AG04450 (cell line): ENCODE results near the gene BABAM2. TPM values are rescaled to one million over a fixed set of nuclear protein-coding genes. Genes with fewer than 3 reads are reported as not detected.

Source experiments
- CTCF ChIA-PET: fragments of 300-600, 350-600 bp; formaldehyde crosslinking; extraction: SDS; loops from one replicate; lab custom pipeline; 2022; ENCODE audit warnings: antibody characterized with exemption, inconsistent platforms; lab: Charles Lee
- POLR2A ChIA-PET: fragments of 350-600 bp; formaldehyde crosslinking; extraction: SDS; loops from one replicate; lab custom pipeline; 2021; ENCODE audit warnings: antibody characterized with exemption, inconsistent platforms; lab: Yijun Ruan, JAX
- DNase-seq: peaks from one replicate; pipeline ENCODE4 v3.0.0-alpha.2; 2011; ENCODE audit warnings: low read depth, low spot score
- H3K27ac ChIP-seq: one replicate; pipeline ENCODE4 v1.5.1; 2012; ENCODE audit warnings: low read depth, low read length, control low read depth
- H3K27me3 ChIP-seq: one replicate; pipeline ENCODE4 v1.6.0; 2012; ENCODE audit warnings: low read length; ENCODE audit not compliant: control insufficient read depth, insufficient read depth
- H3K4me3 ChIP-seq: 2 replicates; pipeline ENCODE4 v1.5.1; 2011; ENCODE audit warnings: mild to moderate bottlenecking, low read depth, low read length, control low read depth
- H3K9me3 ChIP-seq: 2 replicates; pipeline ENCODE4 v1.5.1; 2012; ENCODE audit warnings: low read length; ENCODE audit not compliant: control insufficient read depth, insufficient read depth
- CTCF ChIP-seq: IDR thresholded peaks from 2 replicates; pipeline ENCODE4 v1.5.1; 2011; ENCODE audit warnings: low read depth, low read length, control low read depth, inconsistent platforms
- polyA plus RNA-seq: library from polyadenylated mRNA; depleted of rRNA; stranded (reverse); fragments of >200 nt; gene quantifications from 2 replicates; pipeline ENCODE4 v1.2.3, GENCODE V29; 2011

The BABAM2 gene
- polyA plus RNA-seq, 1 experiment: 44.5 TPM

DNA sequence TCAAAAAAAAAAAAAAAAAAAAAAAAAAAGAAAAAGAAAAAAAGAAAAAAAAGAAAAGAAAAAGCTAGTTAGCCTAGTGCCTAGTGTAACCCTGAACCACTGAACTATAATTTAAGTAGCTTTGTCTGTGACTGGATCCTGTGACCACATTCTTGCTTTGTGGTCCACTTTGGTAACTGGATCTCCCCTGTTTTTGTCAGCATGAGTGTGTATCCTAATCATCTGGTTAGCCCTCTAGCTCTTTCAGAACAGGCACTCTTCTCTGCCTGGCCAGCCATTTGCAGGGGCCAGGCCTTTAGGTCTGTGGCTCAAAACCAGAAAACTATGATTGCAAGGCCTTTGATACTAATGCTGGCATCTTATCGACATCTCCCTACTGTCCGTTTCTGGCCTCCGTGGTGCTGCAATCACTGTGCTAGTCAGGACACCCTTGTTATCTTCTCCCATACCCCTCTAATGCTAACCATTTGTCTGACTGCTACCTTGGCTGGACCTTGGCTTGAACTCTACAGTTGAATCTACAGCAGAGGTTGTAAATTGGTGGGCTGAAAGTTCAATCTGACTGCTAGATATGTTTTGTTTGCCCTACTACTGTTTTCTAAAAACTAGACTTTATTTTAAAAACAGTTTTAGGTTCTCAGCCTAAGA lies 40.8 kb upstream of the BABAM2 start:
- H3K4me3 ChIP-seq: no peak overlapping the region
- H3K27me3 ChIP-seq: no peaks in the 10 kb centered on the region
- no peak for DNase-seq
- no peak for TF ChIP-seq CTCF
- H3K9me3 ChIP-seq: no peaks in the 10 kb centered on the region
- ChIA-PET POLR2A (interaction anchor here (0.6 kb wide), 1 partner anchor 912 kb away, joined by 3 read pairs; no protein-coding TSS in a partner anchor), CTCF (no interaction called here)
- no peak overlapping the region for H3K27ac ChIP-seq

DNA sequence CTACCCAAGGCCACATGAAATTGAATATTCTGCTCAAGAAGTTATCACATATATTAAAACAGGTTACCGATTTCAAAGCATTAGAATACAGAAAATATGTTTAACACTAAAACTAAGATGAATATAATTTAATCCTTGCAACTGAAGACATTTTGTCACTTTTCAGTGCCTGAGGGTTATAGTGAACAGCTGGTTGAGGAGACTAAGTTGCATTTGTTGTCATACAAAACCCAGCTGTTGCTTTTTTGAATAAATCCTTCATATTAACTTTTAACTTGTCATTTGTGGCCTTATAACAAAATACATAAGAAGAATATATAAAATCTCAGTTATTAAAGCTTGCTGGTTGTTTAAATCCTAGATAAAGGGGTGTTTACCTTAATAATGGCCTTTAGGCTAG lies 37.8 kb upstream of the BABAM2 start:
- Histone ChIP-seq H3K27me3 (no peaks in the 10 kb centered on the region), H3K27ac (no peak overlapping the region), H3K9me3 (no peaks in the 10 kb centered on the region), H3K4me3 (no peak overlapping the region)
- ChIA-PET POLR2A (no interaction called here), CTCF (interaction anchor here (1.0 kb wide), 1 partner anchor 129 kb away, joined by 3 read pairs; no protein-coding TSS in a partner anchor)
- DNase-seq: no peak
- no peak for TF ChIP-seq CTCF

- ChIA-PET POLR2A (no interaction called here), CTCF (interaction anchor here (0.6 kb wide), 1 partner anchor 11 kb away, joined by 3 read pairs; no protein-coding TSS in a partner anchor)
- Histone ChIP-seq H3K27me3 (no peaks in the 10 kb centered on the region), H3K9me3 (no peaks in the 10 kb centered on the region), H3K4me3 (no peak overlapping the region), H3K27ac (no peak overlapping the region)
- no peak for DNase-seq
- no peak for TF ChIP-seq CTCF
Measured at GRCh38 chr2:27854229-27854862, 36.2 kb upstream of the BABAM2 start.

DNA sequence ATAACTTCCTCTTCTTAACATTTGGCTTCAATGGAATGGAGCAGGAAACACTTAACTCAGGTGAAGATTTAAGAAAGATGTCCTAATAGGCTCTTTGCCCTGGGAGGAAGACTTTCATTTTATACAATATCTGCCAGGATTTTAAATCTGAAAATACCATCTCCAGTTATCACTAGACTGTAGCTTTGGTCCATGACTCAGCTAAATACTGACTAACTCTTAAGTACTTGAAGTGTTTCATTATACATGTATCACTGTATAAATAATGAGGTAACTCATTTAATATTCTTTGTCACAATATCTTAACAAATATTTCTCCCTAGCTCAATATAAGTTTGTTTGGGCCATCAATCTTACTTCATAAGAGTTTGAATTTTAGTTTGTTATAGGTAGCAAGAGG lies 35.1 kb upstream of the BABAM2 start:
- H3K4me3 ChIP-seq: no peak overlapping the region
- ChIA-PET POLR2A (no interaction called here), CTCF (no interaction called here)
- H3K27me3 ChIP-seq: no peaks in the 10 kb centered on the region
- DNase-seq: peak; percentile 33
- no peaks in the 10 kb centered on the region for H3K9me3 ChIP-seq
- TF ChIP-seq CTCF: no peak
- no peak overlapping the region for H3K27ac ChIP-seq

- H3K27ac ChIP-seq: no peak overlapping the region
- CTCF ChIA-PET: interaction anchor here (0.9 kb wide), 1 partner anchor 737 kb away, joined by 4 read pairs; no protein-coding TSS in a partner anchor
- no peak for TF ChIP-seq CTCF
- POLR2A ChIA-PET: no interaction called here
- no peak for DNase-seq
- no peak overlapping the region for H3K4me3 ChIP-seq
- no peaks in the 10 kb centered on the region for H3K27me3 ChIP-seq
- no peaks in the 10 kb centered on the region for H3K9me3 ChIP-seq
Measured at GRCh38 chr2:27856386-27856785, 34.1 kb upstream of the BABAM2 start.
